PC-9 (cell line): ENCODE results near the gene NUP42.
"Not testable (repeated sequence)": the region's sequence is repeated elsewhere in the genome, so short reads cannot be mapped to it uniquely, and the experiment has no call there.

Experiments
- CTCF ChIP-seq: fragments of 200-600 bp; sonication (generic); conservative IDR thresholded peaks from 2 replicates; pipeline ENCODE4 v1.6.1; 2017; ENCODE audit warnings: mixed run types, antibody characterized with exemption, mild to moderate bottlenecking, moderate library complexity
- EZH2 ChIP-seq: fragments of 200-600 bp; sonication (generic); IDR thresholded peaks from 2 replicates; pipeline ENCODE4 v1.8.0; 2017; ENCODE audit warnings: antibody characterized with exemption, low read depth

- TF ChIP-seq CTCF, EZH2: not testable (repeated sequence)
These were observed 11.9 kb downstream of the NUP42 start for GRCh38 chr7:23193650-23194227.
